ENCODE data around the gene ZCCHC3.
A peak's percentile ranks its signal among the peaks of the same experiment; 100 is the strongest.
"Not testable (repeated sequence)": the region's sequence is repeated elsewhere in the genome, so short reads cannot be mapped to it uniquely, and the experiment has no call there.

The ZCCHC3 gene

GRCh38 chr20:297098-297924 lies at the start of gene ZCCHC3:
Gene ZCCHC3 (plus strand): TSS chr20:297570. CDS start chr20:297587, 17 bp downstream.
- intact Hi-C loops (cut with DNase I), result no loop called here
- DNase-seq, result peak; percentile 46 to 90 (median 80)

- intact Hi-C loops (cut with DNase I), result no loop called here
- no peak for DNase-seq
Observed at GRCh38 chr20:251354-251753, 46.0 kb upstream of the ZCCHC3 start.

GRCh38 chr20:252801-253200 lies 44.6 kb upstream of the ZCCHC3 start:
- intact Hi-C loops (cut with DNase I), result no loop called here
- no peak for DNase-seq

GRCh38 chr20:253447-253846 lies 43.9 kb upstream of the ZCCHC3 start:
- intact Hi-C loops (cut with DNase I); DNase-seq: not testable (repeated sequence)

DNA sequence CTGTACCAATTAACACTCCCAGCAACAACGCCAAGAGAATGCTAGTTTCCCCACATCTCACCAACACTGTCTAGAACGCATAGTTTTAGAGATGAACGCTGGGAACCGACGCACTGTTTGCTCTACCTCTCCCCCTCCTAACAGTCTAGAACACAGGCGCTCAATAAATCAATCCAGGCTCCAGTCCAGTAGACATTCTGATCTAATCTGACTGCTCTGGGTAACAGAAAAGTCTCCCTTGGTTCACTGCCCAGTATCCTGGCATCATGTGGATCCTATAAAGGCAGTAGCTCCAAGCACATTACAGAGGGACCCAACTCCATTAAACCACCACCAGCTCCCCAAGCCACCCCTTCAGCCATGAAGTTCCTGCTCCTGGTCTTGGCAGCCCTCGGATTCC lies 40.0 kb upstream of the ZCCHC3 start, which contains the start of gene DEFB132:
Gene DEFB132, plus strand, starts transcription at position 306 of the 400 bp plus-strand sequence. Its CDS starts 55 bp downstream, at position 361.
- intact Hi-C loops (cut with DNase I), result no loop called here
- no peak for DNase-seq

DNA sequence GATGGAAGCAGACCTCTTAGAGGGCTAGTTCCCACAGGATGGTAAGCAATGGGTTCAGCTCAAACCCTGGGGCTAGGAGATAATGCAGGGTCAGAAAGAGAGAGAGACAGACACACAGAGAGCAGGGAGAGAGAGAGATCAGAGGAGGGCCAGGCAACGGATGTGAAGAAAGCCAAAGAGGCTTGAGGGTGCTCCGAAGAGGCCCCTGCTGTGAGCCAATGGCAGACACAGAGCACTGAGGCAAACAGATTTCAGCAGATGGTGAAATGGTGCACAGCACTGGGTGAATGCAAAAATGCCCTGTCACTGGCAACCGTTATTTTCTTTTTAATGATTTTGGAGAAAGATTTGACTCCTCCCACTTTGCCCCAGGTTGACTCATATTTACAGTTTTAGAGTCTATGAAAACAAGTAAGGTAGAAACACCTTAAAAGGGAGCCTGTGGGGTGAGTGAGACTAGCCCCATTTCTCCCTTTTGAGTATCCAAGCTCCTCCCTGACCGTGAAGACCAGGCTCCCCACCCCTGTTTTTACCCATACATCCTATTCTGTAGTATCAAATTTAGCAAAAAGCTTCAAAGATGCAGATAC lies 39.0 kb upstream of the ZCCHC3 start:
- DNase-seq, result no peak
- intact Hi-C loops (cut with DNase I), result no loop called here

DNA sequence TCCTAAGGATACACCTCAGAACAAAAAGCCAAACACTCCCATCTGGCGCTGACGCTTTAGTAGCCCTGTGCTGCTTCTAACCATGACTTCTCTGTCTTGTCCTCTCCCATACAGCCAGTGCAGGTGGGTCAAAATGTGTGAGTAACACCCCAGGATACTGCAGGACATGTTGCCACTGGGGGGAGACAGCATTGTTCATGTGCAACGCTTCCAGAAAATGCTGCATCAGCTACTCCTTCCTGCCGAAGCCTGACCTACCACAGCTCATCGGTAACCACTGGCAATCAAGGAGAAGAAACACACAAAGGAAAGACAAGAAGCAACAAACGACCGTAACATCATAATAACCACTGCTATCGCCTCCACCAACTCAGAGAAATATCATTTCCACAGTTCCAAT lies 38.4 kb upstream of the ZCCHC3 start:
- intact Hi-C loops (cut with DNase I), result no loop called here
- DNase-seq, result peak in 3 of 42 donors; percentile 31 to 53 (median 31)

DNA sequence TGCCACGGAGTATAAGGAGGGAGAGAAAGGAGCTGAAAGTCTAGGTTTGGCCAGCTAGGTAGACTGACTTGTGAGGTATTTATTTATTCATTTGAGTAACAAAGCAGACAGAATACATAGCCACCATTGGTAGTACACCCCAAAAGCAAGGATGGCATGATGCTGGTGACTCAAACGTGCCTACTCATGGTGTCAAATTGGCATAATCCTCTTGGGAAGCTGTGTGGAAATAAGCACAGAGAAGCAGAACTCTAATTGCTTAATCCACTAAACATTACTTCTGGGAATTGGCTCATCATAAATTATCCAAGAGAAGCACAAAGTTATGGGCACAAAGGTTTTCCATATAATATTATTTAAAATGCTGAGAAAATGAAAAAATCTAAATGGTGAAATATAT lies 37.4 kb upstream of the ZCCHC3 start:
- intact Hi-C loops (cut with DNase I), result no loop called here
- DNase-seq, result no peak

DNA sequence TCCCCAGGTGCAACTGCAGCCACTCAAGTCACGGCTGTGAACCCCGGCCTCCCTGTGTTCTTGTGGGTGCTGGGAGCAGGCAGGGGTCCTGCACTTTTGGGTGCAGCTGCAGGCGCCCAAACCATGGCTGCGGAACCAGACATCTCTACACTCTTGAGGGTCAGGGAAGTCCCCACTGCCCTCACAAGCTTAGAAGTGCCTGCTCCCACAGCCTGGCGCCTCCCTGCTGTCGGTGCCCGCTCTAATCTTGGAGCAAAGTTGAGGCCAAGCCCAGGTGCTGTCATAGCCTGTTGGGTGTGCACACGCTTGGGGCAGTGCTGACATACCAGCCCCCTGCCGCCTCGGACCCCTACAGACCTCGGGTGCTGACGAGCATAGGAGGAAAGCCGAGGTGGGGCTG lies 33.7 kb upstream of the ZCCHC3 start:
- intact Hi-C loops (cut with DNase I), result no loop called here
- no peak for DNase-seq

DNA sequence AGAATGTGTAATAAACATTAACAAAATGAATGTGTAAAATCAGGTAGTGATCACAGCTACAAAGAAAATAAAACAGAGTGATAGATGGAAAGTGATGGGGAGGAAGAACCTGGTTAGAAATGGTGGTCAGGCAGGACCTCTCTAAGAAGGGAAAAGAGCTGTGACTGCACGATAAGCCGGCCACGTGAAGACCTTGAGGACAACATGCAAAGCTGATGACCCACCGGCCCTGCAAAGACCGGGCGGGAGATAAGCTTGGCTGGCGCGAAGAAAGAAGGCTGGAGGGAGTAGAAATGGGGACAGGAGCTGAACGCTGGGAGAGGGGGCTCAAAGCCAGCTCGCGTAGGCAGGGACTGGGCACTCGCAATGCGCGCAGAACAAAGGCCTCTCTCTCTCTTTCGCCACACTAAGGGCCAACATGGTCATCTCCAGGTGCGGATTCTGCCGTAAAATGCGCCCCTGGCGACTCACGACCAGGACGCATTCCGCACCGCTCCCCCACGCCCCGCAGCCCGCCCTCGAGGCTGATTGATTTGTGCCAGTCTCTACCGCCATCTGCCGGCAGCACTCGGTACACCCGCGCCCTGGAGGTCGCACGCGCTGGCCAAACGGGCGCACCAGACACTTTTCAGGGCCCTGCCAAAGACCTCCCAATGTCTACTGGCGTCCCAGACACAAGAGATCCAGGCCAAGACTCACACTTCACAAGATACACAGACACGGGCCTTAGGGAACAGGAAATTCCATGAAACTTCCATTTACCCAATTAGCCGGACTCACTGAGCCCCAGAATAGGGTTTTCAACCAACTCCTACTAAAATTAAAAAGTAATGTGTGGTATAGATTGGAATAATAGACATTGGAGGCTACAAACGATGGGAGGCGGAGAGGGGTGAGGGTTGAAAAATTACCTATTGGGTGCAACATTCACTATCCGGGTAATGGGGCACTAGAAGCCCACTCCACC lies 30.5 kb upstream of the ZCCHC3 start:
- peak; percentile 75 to 94 (median 88) for DNase-seq
- intact Hi-C loops (cut with DNase I), result no loop called here

DNA sequence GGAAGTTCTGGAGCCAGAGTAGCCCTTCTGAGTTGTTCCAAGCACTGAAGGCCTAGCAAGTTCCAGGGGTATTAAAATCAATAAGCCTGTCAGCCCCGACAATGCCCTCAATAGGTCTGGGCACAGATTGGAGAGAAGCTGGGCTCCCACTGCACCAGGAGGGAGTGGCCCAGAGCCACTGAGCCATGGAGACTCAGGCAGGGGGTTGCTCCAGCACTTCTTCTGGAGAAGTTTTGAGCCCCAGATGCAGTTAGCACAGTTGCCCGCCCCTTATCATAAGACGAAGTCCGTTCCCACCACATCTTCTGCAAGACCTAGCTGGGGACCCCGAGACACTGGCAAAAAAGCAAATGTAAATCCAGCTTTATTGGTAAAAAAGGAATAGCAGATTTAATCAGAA lies 26.9 kb upstream of the ZCCHC3 start:
- intact Hi-C loops (cut with DNase I), result no loop called here
- peak in 1 of 42 donors; percentile 8 for DNase-seq

- intact Hi-C loops (cut with DNase I), result no loop called here
Observed at GRCh38 chr20:271069-271468, 26.3 kb upstream of the ZCCHC3 start.

GRCh38 chr20:271528-271927 lies 25.8 kb upstream of the ZCCHC3 start:
- intact Hi-C loops (cut with DNase I), result no loop called here

More at GRCh38 chr20:271069-271468, 26.3 kb upstream of the ZCCHC3 start:
- peak in 1 of 42 donors; percentile 20 for DNase-seq

GRCh38 chr20:272718-273117 lies 24.7 kb upstream of the ZCCHC3 start:
- intact Hi-C loops (cut with DNase I), result no loop called here
- DNase-seq, result peak in 2 of 42 donors; percentile 33 to 38

More at GRCh38 chr20:271528-271927, 25.8 kb upstream of the ZCCHC3 start:
- DNase-seq, result peak in 1 of 42 donors; percentile 14

- DNase-seq, result no peak
- intact Hi-C loops (cut with DNase I), result no loop called here
Observed at GRCh38 chr20:273884-274283, 23.5 kb upstream of the ZCCHC3 start.

- intact Hi-C loops (cut with DNase I), result no loop called here
- peak in 1 of 42 donors; percentile 3 for DNase-seq
Observed at GRCh38 chr20:275791-276190, 21.6 kb upstream of the ZCCHC3 start.

GRCh38 chr20:276620-277495 lies 20.5 kb upstream of the ZCCHC3 start:
- intact Hi-C loops (cut with DNase I), result no loop called here
- DNase-seq, result peak in 1 of 42 donors; percentile 3

GRCh38 chr20:277496-277781 lies 19.9 kb upstream of the ZCCHC3 start:
- intact Hi-C loops (cut with DNase I), result no loop called here
- no peak for DNase-seq

GRCh38 chr20:278181-278580 lies 19.2 kb upstream of the ZCCHC3 start:
- intact Hi-C loops (cut with DNase I), result no loop called here

More at GRCh38 chr20:278181-278580, 19.2 kb upstream of the ZCCHC3 start:
- DNase-seq, result no peak

Data from head of caudate nucleus (tissue), 42 donors.